GM18519 (cell line): ENCODE results near the gene MELK.
A peak's percentile ranks its signal among the peaks of the same experiment; 100 is the strongest.
"Not testable (repeated sequence)": the region's sequence is repeated elsewhere in the genome, so short reads cannot be mapped to it uniquely, and the experiment has no call there.

ENCODE experiments used
- ATAC-seq: cut with Tn5 transposase; IDR thresholded peaks from one replicate; pipeline ENCODE4 v1.9.1; 2021; ENCODE audit warnings: mild to moderate bottlenecking, moderate library complexity; ENCODE audit not compliant: unreplicated experiment, low FRiP score

The MELK gene

GRCh38 chr9:36572515-36573418 is at the start of gene MELK:
Gene MELK, plus strand, starts transcription at chr9:36572895. Its CDS starts 8,787 bp downstream, at chr9:36581682.
- ATAC-seq: peak; percentile 62

- ATAC-seq: no peak
Observed at GRCh38 chr9:36530224-36530623, 42.5 kb upstream of the MELK start.

- ATAC-seq: no peak
Observed at GRCh38 chr9:36532353-36532752, 40.3 kb upstream of the MELK start.

GRCh38 chr9:36533726-36534125 is 39.0 kb upstream of the MELK start:
- ATAC-seq: not testable (repeated sequence)

- no peak for ATAC-seq
Observed at GRCh38 chr9:36535107-36535506, 37.6 kb upstream of the MELK start.

- no peak for ATAC-seq
Observed at GRCh38 chr9:36537861-36538260, 34.8 kb upstream of the MELK start.

- ATAC-seq: no peak
Observed at GRCh38 chr9:36542355-36542754, 30.3 kb upstream of the MELK start.

- ATAC-seq: no peak
Observed at GRCh38 chr9:36543916-36544315, 28.8 kb upstream of the MELK start.

- no peak for ATAC-seq
Observed at GRCh38 chr9:36547598-36547997, 25.1 kb upstream of the MELK start.

GRCh38 chr9:36548454-36548853 is 24.2 kb upstream of the MELK start:
- ATAC-seq: no peak

- ATAC-seq: no peak
Observed at GRCh38 chr9:36550135-36550534, 22.6 kb upstream of the MELK start.

GRCh38 chr9:36550631-36551098 is 22.0 kb upstream of the MELK start:
- ATAC-seq: not testable (repeated sequence)

- no peak for ATAC-seq
Observed at GRCh38 chr9:36551129-36551528, 21.6 kb upstream of the MELK start.

- ATAC-seq: no peak
Observed at GRCh38 chr9:36551910-36552309, 20.8 kb upstream of the MELK start.

- ATAC-seq: no peak
Observed at GRCh38 chr9:36559036-36559695, 13.5 kb upstream of the MELK start.

- no peak for ATAC-seq
Observed at GRCh38 chr9:36560771-36561170, 11.9 kb upstream of the MELK start.

- ATAC-seq: not testable (repeated sequence)
Observed at GRCh38 chr9:36562801-36563200, 9.9 kb upstream of the MELK start.

GRCh38 chr9:36566813-36567221 is 5.9 kb upstream of the MELK start:
- ATAC-seq: no peak

GRCh38 chr9:36568681-36569080 is 4.0 kb upstream of the MELK start:
- ATAC-seq: not testable (repeated sequence)

GRCh38 chr9:36571333-36571732 is 1.4 kb upstream of the MELK start:
- ATAC-seq: no peak

- not testable (repeated sequence) for ATAC-seq
Observed at GRCh38 chr9:36574045-36574444, 1.4 kb downstream of the MELK start.
